GM11168 (cell line): Measurements from ENCODE around the gene MTCH2.

Experiments used
- in situ Hi-C: fragments of 300-500 bp; cut with MboI; formaldehyde crosslinking; loops from one replicate; pipeline ENCODE4 v1.12.0; 2022; ENCODE audit warnings: low sequenced_read_pairs; ENCODE audit not compliant: unreplicated experiment

MTCH2 gene

DNA sequence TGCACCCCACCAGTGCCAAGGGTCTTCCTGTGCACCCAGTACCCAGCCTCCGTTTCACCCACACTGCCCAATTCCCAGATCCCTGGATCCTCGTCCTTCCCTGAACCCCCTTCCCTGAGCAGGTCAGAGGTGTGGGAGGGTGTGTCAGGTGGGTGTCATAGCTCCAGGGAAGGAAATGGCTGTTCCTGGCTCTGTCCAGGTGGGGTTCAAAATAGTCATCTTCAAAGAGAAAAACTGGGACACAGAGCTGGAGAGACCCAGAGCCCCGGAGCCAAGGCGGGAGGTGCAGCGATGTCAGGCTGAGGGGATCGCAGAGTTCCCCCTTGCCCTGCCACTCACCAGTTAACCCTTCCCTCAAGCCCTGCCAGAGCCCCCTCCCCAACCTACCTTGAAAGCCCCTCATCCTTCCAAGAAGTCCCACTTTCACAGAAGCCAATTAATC, 48.8 kb downstream of the MTCH2 start:
- in situ Hi-C loops = no loop called here

- in situ Hi-C loops = no loop called here
These were observed 49.4 kb downstream of the MTCH2 start for GRCh38 chr11:47592970-47593369.

DNA sequence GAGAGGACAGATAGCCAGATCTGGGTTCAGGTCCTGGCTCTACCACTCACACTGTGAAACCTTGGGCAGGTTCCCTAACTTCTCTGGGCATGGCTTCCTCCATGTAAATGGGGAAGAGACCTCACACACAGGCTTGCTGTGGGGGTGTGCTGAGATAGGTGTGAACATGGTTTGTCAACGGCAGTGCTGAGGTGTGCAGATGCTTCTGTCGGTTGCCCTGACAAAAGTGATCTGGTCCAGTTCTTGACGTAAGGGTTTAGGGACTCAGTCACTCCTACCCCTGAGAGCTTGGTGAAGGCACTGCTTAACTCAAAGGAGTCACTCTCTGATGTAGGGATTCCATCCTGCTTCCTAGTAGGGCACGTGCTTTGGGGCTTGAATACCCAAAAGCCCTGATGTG, 50.1 kb downstream of the MTCH2 start:
- in situ Hi-C loops = no loop called here

DNA sequence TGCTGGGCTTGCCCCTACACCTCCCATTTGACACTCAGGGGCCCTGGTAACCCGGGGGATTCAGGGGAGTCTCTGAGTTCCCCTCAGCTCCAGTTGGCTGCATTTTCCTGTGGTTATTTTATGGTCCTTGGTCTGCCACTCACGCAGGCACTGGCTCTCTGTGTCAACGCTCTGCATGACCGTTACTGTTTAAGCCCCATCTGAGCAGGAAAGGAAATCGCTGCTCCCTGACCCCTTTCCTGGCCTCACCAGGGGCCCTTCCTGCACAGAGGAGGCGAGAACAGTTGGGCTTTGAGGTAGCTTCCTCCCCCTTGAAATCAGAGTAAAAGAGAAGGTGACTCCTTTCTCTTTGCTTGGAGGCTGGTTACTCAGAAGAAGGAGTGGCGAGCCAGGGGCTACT, 50.6 kb downstream of the MTCH2 start:
- in situ Hi-C loops = no loop called here

GRCh38 chr11:47589977-47590861, 52.1 kb downstream of the MTCH2 start:
- in situ Hi-C loops = no loop called here

GRCh38 chr11:47589584-47589976, 52.8 kb downstream of the MTCH2 start:
- in situ Hi-C loops = no loop called here

DNA sequence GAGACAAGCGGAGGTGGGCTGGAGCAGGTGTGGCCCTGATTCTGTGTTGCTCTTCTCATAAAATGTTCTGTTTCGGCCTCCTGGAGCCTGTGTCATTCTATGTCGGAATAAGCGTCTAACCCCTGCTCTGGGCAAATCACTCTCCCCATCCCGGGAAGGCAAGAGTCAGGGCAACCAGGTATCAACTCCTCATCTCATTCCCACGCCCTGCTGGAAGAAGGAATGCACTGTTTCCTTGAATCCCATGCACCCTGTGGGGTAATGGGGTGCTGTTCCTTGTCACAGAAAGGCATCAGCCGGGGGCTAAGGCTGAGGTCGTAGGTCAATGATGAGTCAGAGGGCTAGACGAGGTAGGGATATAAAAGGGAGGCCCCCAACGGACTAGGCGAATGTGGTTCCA, 53.2 kb downstream of the MTCH2 start:
- in situ Hi-C loops = no loop called here

- in situ Hi-C loops = no loop called here
These were observed 54.5 kb downstream of the MTCH2 start for GRCh38 chr11:47587723-47588326.

- in situ Hi-C loops = no loop called here
These were observed 55.2 kb downstream of the MTCH2 start for GRCh38 chr11:47587039-47587716.

DNA sequence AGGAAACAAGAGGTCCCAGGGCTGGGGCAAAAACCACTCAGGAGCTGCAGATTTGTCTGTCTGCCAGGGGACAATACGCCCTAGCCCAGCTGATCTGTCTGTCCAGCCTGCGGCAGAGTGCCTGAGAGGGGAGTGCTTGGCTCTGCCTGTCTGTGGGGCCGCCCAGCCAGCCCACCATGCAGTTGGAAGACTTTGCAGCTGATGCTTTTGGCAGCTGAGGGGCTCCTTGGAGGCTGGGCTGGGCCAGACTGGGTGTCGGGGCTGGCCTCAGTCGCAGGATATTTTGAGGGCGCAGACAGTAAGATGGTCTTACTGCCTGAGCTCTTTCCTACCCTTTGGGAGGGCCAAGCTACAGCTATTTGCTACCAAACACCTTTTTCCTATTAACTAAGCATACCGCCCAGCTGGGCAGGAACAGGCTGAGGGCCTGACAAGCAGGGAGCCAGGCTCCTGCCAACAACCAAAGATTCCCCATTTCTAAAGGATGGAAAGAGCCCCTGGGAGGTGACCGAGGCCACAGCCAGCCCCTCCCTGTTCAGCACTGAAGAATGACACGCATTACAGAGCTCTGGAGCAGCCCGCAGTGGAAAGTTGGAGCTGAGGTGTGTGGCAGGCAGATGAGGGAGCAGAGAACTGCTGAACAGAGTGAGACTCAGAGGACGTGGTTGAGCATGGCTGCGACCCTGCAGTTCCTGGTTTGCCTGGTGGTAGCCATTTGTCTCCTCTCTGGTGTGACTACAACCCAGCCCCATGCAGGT, 56.1 kb downstream of the MTCH2 start, which contains the start of gene FAM180B:
Gene FAM180B, plus strand, starts transcription at position 581 of the 758 bp plus-strand sequence. Its CDS starts 91 bp downstream, at position 672.
- in situ Hi-C loops = no loop called here

- in situ Hi-C loops = no loop called here
These were observed 58.5 kb downstream of the MTCH2 start for GRCh38 chr11:47583844-47584243.

DNA sequence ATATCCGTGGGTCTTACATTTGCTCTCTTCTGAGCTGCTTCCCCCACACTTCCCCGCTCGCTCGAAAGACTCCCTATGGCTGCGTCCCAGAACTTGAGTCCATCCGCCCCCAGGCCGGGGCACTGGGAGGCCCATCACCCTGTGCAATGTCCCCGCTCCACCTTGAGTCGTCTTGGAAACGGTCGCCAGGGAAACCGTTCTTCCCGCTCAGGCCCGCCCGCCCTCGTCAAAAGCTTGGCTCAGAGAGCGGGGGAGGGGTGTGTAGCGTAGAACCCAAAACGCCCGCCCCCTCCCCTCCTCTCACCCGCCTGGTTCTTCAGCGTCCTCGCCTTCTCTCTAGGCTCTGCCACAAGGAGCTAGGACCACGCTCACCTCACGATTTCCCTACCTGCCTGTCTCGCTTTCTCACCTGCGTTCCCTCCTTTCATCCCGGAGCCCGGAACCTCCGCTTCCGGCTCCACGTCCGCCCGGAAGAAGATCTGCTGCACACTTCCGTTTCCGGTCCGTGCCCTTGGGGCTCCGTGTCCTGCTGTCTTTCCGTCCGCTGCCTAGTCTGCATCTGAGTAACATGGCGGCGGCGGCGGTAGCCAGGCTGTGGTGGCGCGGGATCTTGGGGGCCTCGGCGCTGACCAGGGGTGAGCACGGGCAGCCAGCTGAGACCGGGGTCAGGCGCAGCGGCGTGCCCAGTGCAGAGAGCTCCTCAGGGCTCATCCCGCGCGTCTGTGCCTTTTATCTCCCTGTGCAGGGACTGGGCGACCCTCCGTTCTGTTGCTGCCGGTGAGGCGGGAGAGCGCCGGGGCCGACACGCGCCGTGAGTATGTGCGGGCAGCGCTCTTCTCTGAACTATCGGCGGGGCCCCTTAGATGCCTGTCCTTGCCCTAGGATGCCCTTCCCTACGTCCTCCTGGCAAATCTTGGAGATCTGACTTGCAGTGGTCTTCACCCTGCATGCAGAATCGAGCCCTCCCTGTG, 63.5 kb downstream of the MTCH2 start, which contains the start of the genes KBTBD4 and NDUFS3:
Gene KBTBD4, minus strand, starts transcription at position 447 of the 971 bp plus-strand sequence. Its CDS starts 19 bp downstream, at position 428.
Gene NDUFS3, plus strand, starts transcription at position 551 of the 971 bp plus-strand sequence. Its CDS starts 18 bp downstream, at position 569.
- in situ Hi-C loops = no loop called here

DNA sequence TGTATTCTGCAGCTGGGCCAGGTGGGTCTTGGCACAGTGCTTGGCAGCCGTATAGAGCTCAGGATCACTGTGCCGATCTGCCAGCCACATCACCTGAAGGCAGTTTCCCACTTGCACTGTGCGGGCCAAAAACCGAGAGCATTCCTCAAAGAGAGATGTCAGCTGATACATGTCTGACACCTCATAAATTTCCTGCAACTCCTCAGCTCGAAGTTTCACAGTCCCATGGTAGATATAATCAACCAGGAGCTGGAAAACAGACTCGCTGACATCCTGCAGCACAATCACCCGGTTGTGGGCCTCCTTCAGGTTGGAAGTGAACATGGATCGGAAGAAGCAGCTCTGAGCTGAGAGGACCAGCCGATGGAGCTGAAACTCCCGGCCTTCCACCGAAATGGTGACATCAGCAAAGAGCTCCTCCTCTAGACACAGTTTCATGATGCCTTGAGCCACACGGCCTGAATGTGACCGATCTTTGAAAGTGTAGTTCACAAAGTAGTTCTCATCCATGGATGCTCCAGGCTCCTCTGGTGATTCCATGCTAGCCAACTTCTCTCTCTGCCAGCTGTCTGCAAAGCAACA, 64.8 kb downstream of the MTCH2 start:
- in situ Hi-C loops = no loop called here

GRCh38 chr11:47573321-47573720, 69.0 kb downstream of the MTCH2 start:
- in situ Hi-C loops = no loop called here

DNA sequence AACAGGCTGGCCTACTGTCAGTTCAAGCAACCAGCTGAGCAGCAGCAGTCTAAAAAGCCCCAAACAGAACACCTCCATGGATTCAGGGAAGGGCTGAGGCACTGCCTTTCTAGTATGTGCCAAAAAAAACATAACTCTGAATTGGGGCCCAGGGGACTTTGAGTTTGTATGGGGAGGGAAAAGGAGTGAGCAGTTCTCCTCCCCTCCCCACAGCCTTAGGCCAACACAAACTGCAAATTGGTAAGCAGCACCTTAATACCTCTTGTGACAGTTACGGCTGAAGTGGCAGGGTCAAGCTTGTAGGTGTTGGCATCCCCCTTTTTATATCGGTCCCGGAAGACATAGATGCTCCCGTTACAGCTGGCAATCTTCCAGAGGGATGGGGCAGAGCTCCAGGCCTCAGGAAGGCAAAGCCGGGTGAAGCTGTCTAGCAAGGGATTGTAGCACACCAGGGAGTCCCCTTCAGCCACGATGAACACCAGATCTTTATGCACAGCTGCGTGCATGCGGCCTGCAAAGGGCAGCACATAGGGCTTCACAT, 69.6 kb downstream of the MTCH2 start:
- in situ Hi-C loops = no loop called here

DNA sequence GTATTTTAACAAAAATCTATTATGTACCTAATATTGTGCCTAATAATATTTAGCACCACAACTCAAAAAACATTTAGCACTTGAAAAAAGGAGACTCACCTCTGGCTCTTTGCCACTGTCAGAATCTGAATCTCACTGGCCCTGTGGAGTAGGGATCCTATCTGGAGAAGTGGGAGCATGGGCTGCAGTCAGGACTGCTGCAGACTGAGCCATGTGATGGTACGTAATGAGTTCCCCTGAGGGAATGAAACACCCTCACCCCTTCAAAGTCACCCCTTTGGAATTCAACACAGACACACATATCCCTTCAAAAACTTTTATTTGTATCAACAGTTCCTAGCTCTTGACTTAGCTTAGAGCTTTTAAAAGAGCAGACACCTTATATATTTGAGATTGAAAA, 70.5 kb downstream of the MTCH2 start:
- in situ Hi-C loops = no loop called here

DNA sequence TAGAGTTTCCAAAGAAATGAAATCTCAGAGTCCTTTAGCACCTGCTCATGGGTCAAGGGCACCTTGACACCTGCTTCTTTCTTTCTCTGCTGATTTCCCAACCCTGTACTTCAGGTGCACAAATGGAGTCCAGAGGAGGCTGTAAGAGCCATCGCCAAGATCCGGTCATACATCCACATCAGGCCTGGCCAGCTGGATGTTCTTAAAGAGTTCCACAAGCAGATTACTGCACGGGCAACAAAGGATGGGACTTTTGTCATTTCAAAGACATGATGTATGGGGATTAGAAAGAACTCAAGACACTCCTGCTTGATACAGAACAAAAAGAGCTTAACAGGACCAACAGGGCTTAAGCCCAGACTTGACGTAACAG, 71.0 kb downstream of the MTCH2 start:
- in situ Hi-C loops = no loop called here

DNA sequence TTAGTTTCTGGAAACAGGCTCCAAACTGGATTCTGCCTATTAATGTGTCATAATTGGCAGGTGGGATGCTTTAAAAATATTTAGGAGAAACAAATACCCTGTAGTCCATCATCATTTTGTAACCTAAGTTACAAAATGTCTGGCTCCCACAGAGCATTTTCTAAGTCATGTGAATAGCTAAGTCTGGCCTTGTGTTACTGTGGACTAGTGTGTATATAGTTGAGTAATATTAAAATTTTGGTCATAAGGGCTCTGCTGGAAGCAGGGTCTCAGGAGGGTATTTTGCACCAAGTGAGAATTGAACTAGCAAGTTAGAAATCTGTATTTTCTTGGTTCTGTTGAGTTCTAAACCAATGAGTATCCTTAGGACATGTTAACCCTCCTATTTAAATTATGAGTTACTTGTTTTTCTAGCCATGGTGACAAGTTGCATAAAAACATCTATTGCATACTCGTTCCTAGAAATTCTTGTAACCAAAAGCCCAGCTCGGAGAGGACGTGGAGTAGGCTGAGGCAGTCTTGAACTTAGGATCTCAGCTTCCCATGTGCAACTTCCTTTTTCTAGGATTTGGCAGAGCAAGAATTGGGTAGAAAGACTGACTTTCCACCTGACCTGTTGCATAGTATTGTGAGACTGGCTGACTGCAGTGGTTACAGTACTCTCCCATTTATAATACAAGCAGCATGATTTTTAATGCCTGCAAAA, 71.6 kb downstream of the MTCH2 start:
- in situ Hi-C loops = no loop called here
